Mesenchymal stem cell (in vitro differentiated cells and primary cell): ENCODE data around the gene LRRFIP2. TPM values are rescaled to one million over a fixed set of nuclear protein-coding genes. Genes with fewer than 3 reads are reported as not detected.
"Not testable (repeated sequence)": the region's sequence is repeated elsewhere in the genome, so short reads cannot be mapped to it uniquely, and the experiment has no call there.

Experiments used
- DNase-seq: peaks from one replicate; pipeline ENCODE4 v3.0.0-alpha.2; 2013
- H2AFZ ChIP-seq: one replicate; pipeline ENCODE4 v1.6.1; 2013; ENCODE audit warnings: low read depth, mild to moderate bottlenecking, control low read depth, inconsistent platforms, low read length, moderate library complexity
- H2AK5ac ChIP-seq: 2 replicates; pipeline ENCODE4 v1.6.1; 2013; ENCODE audit warnings: low read length, moderate library complexity, mild to moderate bottlenecking, inconsistent platforms; ENCODE audit not compliant: severe bottlenecking
- H2BK120ac ChIP-seq: one replicate; pipeline ENCODE4 v1.6.1; 2013; ENCODE audit warnings: low read depth, mild to moderate bottlenecking, inconsistent platforms, low read length, moderate library complexity
- H2BK12ac ChIP-seq, 2 experiments: one replicate each; pipeline ENCODE4 v1.6.1; 2013; ENCODE audit warnings: inconsistent platforms in 2 of 2, low read length in 2 of 2, mild to moderate bottlenecking in 2 of 2, moderate library complexity in 2 of 2, control low read depth in 1 of 2
- H2BK15ac ChIP-seq: one replicate; pipeline ENCODE4 v1.6.1; 2013; ENCODE audit warnings: mild to moderate bottlenecking, low read depth, inconsistent platforms; ENCODE audit not compliant: poor library complexity, severe bottlenecking
- H2BK5ac ChIP-seq: 2 replicates; pipeline ENCODE4 v1.6.1; 2013; ENCODE audit warnings: low read depth, mild to moderate bottlenecking, low read length, control low read depth, inconsistent platforms; ENCODE audit not compliant: poor library complexity, severe bottlenecking
- H3K14ac ChIP-seq, 2 experiments: one replicate each; pipeline ENCODE4 v1.6.1; 2013; ENCODE audit warnings: inconsistent platforms in 2 of 2, low read length in 2 of 2, control low read depth in 1 of 2, mild to moderate bottlenecking in 1 of 2, moderate library complexity in 1 of 2
- H3K18ac ChIP-seq, 2 experiments: one replicate each; pipeline ENCODE4 v1.6.1; 2013; ENCODE audit warnings: inconsistent platforms in 2 of 2, low read length in 2 of 2, control low read depth in 1 of 2, low read depth in 1 of 2, mild to moderate bottlenecking in 1 of 2
- H3K23ac ChIP-seq, 2 experiments: one replicate each; pipeline ENCODE4 v1.6.1; 2013; ENCODE audit warnings: inconsistent platforms in 2 of 2, low read length in 2 of 2, mild to moderate bottlenecking in 2 of 2, moderate library complexity in 2 of 2, control low read depth in 1 of 2
- H3K27ac ChIP-seq: 2 replicates; pipeline ENCODE4 v1.5.1; 2013; ENCODE audit warnings: mild to moderate bottlenecking, moderate library complexity, low read length, control low read depth, inconsistent platforms; ENCODE audit not compliant: poor library complexity, severe bottlenecking
- H3K27me3 ChIP-seq, 2 experiments: 2 replicates each; pipeline versions ENCODE4 v1.6.1 to v1.7.0; 2013; ENCODE audit warnings: low read length in 2 of 2, mild to moderate bottlenecking in 2 of 2, moderate library complexity in 2 of 2, control low read depth in 1 of 2, inconsistent platforms in 1 of 2; ENCODE audit not compliant: control insufficient read depth in 1 of 2, insufficient read depth in 1 of 2
- H3K36me3 ChIP-seq, 2 experiments: 2 replicates each; pipeline versions ENCODE4 v1.6.1 to v1.7.0; 2013; ENCODE audit warnings: low read length in 2 of 2, control low read depth in 1 of 2, inconsistent platforms in 1 of 2, low read depth in 1 of 2, mild to moderate bottlenecking in 1 of 2; ENCODE audit not compliant: insufficient read depth in 2 of 2, control insufficient read depth in 1 of 2
- H3K4ac ChIP-seq, 2 experiments: one replicate each; pipeline ENCODE4 v1.6.1; 2013; ENCODE audit warnings: inconsistent platforms in 2 of 2, low read length in 2 of 2, mild to moderate bottlenecking in 2 of 2, moderate library complexity in 2 of 2, control low read depth in 1 of 2, low read depth in 1 of 2
- H3K4me1 ChIP-seq: 2 replicates; pipeline ENCODE4 v1.6.1; 2013; ENCODE audit warnings: low read depth, low read length, control low read depth; ENCODE audit not compliant: control insufficient read depth, insufficient read depth
- H3K4me2 ChIP-seq: 2 replicates; pipeline ENCODE4 v1.6.1; 2013; ENCODE audit warnings: low read length, mild to moderate bottlenecking, inconsistent platforms; ENCODE audit not compliant: poor library complexity, severe bottlenecking
- H3K4me3 ChIP-seq, 2 experiments: 2 replicates each; pipeline versions ENCODE4 v1.5.1 to v1.7.0; 2013; ENCODE audit warnings: low read length in 2 of 2, mild to moderate bottlenecking in 2 of 2, control low read depth in 1 of 2, low read depth in 1 of 2; ENCODE audit not compliant: insufficient read depth in 1 of 2
- H3K79me1 ChIP-seq: replicated peaks from 2 replicates; pipeline ENCODE4 v1.6.1; 2013; ENCODE audit warnings: mild to moderate bottlenecking, control low read depth, low read length, inconsistent platforms; ENCODE audit not compliant: poor library complexity, severe bottlenecking
- H3K9ac ChIP-seq: 2 replicates; pipeline ENCODE4 v1.7.0; 2013; ENCODE audit warnings: mild to moderate bottlenecking, low read length, moderate library complexity
- H3K9me3 ChIP-seq: 2 replicates; pipeline ENCODE4 v1.7.0; 2013; ENCODE audit warnings: mild to moderate bottlenecking, low read length; ENCODE audit not compliant: control insufficient read depth
- H4K8ac ChIP-seq: one replicate; pipeline ENCODE4 v1.6.1; 2013; ENCODE audit warnings: inconsistent platforms, mild to moderate bottlenecking, low read length, moderate library complexity
- H4K91ac ChIP-seq: one replicate; pipeline ENCODE4 v1.6.1; 2013; ENCODE audit warnings: mild to moderate bottlenecking, low read length, inconsistent platforms
- WGBS: methylation state at CpG from one replicate; pipeline ENCODE4 v1.1.7; 2013; ENCODE audit warnings: mixed read lengths; 5-methylcytosine and 5-hydroxymethylcytosine counted together
- polyA plus RNA-seq, 2 experiments: library from polyadenylated mRNA; stranded (reverse); fragments of 200-250 nt; gene quantifications; one replicate each; pipeline ENCODE4 v1.2.3, GENCODE V29; 2013

The LRRFIP2 gene
- polyA plus RNA-seq (2013, experiment 1 of 2), result 50.9 TPM
- polyA plus RNA-seq (2013, experiment 2 of 2), result 49.6 TPM

- H4K91ac ChIP-seq, result no peak within 1 kb of the TSS
- peak within 1 kb of the TSS; percentile 98 for H3K9ac ChIP-seq
- H2BK5ac ChIP-seq, result no peak within 1 kb of the TSS
- peaks cover 7 to 31% of the 10 kb centered on the region in 2 experiments for H3K36me3 ChIP-seq
- H2AK5ac ChIP-seq, result no peak within 1 kb of the TSS
- H2BK120ac ChIP-seq, result no peak within 1 kb of the TSS
- peak within 1 kb of the TSS in 1 of 2 experiments; percentile 68 for H3K14ac ChIP-seq
- H3K18ac ChIP-seq, result no peak within 1 kb of the TSS
- H3K23ac ChIP-seq, result no peak within 1 kb of the TSS
- H3K4me1 ChIP-seq, result peaks cover 5% of the 10 kb centered on the region
- H3K9me3 ChIP-seq, result no peaks in the 10 kb centered on the region
- peak within 1 kb of the TSS; percentile 95 to 98 for H3K4me3 ChIP-seq
- peak within 1 kb of the TSS in 1 of 2 experiments; percentile 29 for H3K4ac ChIP-seq
- 15% methylated on average over 5 of the region's 5 CpGs for WGBS
- peak within 1 kb of the TSS; percentile 94 for H3K27ac ChIP-seq
- no peak within 1 kb of the TSS for H2AFZ ChIP-seq
- no peak within 1 kb of the TSS for H2BK15ac ChIP-seq
- peak within 1 kb of the TSS; percentile 82 for H3K4me2 ChIP-seq
- H2BK12ac ChIP-seq, result no peak within 1 kb of the TSS
- no peak for DNase-seq
- H3K27me3 ChIP-seq, result no peaks in the 10 kb centered on the region
- H4K8ac ChIP-seq, result no peak within 1 kb of the TSS
- peaks cover 8% of the 10 kb centered on the region for H3K79me1 ChIP-seq
These were observed at the start of gene LRRFIP2 for GRCh38 chr3:37174532-37175126. TSS of gene LRRFIP2 (minus strand) at chr3:37174582. CDS start at chr3:37148983, 25,599 bp downstream.

GRCh38 chr3:37223576-37223975, 49.2 kb upstream of the LRRFIP2 start:
- H2AK5ac ChIP-seq, result peak overlapping the region; percentile 99
- H3K9ac ChIP-seq, result no peak overlapping the region
- WGBS, result no CpG with 5 or more reads among the region's 1 CpG
- H2BK120ac ChIP-seq, result no peak overlapping the region
- H3K79me1 ChIP-seq, result no peaks in the 10 kb centered on the region
- no peaks in the 10 kb centered on the region for H3K36me3 ChIP-seq
- no peak overlapping the region for H2BK12ac ChIP-seq
- H3K4me1 ChIP-seq, result peaks cover 12% of the 10 kb centered on the region
- peak overlapping the region; percentile 76 for H3K27ac ChIP-seq
- no peak overlapping the region for H3K4me2 ChIP-seq
- H2BK15ac ChIP-seq, result no peak overlapping the region
- H3K4ac ChIP-seq, result no peak overlapping the region
- no peak overlapping the region for H3K23ac ChIP-seq
- H3K18ac ChIP-seq, result no peak overlapping the region
- peaks cover 0 to 20% of the 10 kb centered on the region in 2 experiments for H3K27me3 ChIP-seq
- no peak overlapping the region for H4K91ac ChIP-seq
- no peaks in the 10 kb centered on the region for H3K9me3 ChIP-seq
- no peak for DNase-seq
- no peak overlapping the region for H2BK5ac ChIP-seq
- H2AFZ ChIP-seq, result no peak overlapping the region
- no peak overlapping the region for H4K8ac ChIP-seq
- no peak overlapping the region for H3K14ac ChIP-seq
- no peak overlapping the region for H3K4me3 ChIP-seq

- Histone ChIP-seq H4K8ac (no peak overlapping the region), H2BK15ac (no peak overlapping the region), H2AFZ (no peak overlapping the region), H2BK5ac (no peak overlapping the region), H3K9me3 (no peaks in the 10 kb centered on the region), H3K4ac (no peak overlapping the region), H3K79me1 (no peaks in the 10 kb centered on the region), H2AK5ac (peak overlapping the region; percentile 11), H3K27ac (peak overlapping the region; percentile 76), H3K4me1 (peaks cover 15% of the 10 kb centered on the region), H3K18ac (peak overlapping the region in 1 of 2 experiments; percentile 11), H2BK12ac (no peak overlapping the region), H3K14ac (no peak overlapping the region), H3K27me3 (peaks cover 0 to 20% of the 10 kb centered on the region in 2 experiments), H3K36me3 (no peaks in the 10 kb centered on the region), H2BK120ac (no peak overlapping the region), H3K4me3 (no peak overlapping the region), H3K23ac (no peak overlapping the region), H4K91ac (no peak overlapping the region), H3K4me2 (no peak overlapping the region), H3K9ac (no peak overlapping the region)
- peak; percentile 35 for DNase-seq
These were observed 48.8 kb upstream of the LRRFIP2 start for GRCh38 chr3:37223141-37223558.

GRCh38 chr3:37222542-37222941, 48.2 kb upstream of the LRRFIP2 start:
- H2BK15ac ChIP-seq, H4K8ac ChIP-seq, DNase-seq, H3K14ac ChIP-seq, H3K79me1 ChIP-seq, H3K23ac ChIP-seq, H2BK5ac ChIP-seq, H3K9ac ChIP-seq, H3K36me3 ChIP-seq, H2AFZ ChIP-seq, H2BK120ac ChIP-seq, H3K4me2 ChIP-seq, H3K4me3 ChIP-seq, H4K91ac ChIP-seq, H2BK12ac ChIP-seq, H3K18ac ChIP-seq, H3K9me3 ChIP-seq, H3K4ac ChIP-seq: not testable (repeated sequence)
- Histone ChIP-seq H3K27ac (peak overlapping the region; percentile 63), H3K27me3 (peaks cover 0 to 15% of the 10 kb centered on the region in 2 experiments), H3K4me1 (peaks cover 16% of the 10 kb centered on the region), H2AK5ac (peak overlapping the region; percentile 11)
- 98% methylated on average over 2 of the region's 2 CpGs for WGBS
